IMR-90 (cell line): Measurements from ENCODE around the gene NDOR1.

Source experiments
- BHLHE40 ChIP-seq: fragments of 150-350 bp; IDR thresholded peaks from 2 replicates; pipeline ENCODE4 v1.6.1; 2016; ENCODE audit warnings: mild to moderate bottlenecking, low read depth, low read length
- TF ChIP-seq, protein P1 (sequence below): conservative IDR thresholded peaks from 2 replicates; pipeline ENCODE4 v1.5.1; 2012; ENCODE audit warnings: mild to moderate bottlenecking, low read depth, low read length, improper control_type of control experiment

DNA sequence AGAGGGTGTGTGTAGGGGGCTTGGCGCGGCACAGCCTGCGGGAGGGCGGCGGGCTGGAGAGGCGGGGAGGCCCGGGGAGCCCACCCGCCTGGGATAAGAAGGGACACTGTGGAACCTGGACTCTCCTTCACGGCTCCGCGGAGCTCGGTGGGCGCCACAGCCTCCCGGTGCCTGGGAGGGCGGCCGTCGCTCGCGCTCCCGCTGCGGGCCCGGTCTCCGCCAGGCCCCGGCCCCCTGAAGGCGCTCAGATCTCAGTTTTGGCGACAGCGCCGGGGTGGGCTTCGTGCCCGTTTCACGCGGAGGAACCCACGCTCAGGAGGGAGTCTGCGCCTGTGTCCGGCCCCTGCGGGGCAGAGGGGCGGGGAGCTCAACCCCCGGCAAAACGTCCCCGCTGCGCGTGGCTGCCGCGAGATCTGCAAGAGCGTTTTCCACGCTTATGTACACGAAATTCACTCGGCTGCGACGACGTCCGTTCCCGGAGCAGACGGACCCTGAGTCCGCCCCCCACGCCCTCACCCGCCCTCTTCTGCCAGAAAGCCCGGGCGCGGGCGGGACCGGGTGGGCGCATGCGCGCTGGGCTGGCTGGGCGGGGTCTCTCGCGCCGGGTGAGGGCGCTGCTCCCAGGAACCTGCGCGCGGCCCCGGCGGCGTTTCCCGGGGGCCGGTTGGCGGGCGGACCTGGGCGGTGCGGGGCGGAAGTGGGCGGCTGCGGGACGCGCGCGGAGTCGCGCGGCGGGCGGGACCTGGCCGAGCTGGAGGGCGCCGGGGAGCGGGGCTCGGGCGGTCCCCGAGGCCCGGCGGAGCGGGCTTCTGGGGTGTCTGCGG is 49.3 kb downstream of the NDOR1 start, which contains the start of gene NELFB:
- TF ChIP-seq, protein P1, sequence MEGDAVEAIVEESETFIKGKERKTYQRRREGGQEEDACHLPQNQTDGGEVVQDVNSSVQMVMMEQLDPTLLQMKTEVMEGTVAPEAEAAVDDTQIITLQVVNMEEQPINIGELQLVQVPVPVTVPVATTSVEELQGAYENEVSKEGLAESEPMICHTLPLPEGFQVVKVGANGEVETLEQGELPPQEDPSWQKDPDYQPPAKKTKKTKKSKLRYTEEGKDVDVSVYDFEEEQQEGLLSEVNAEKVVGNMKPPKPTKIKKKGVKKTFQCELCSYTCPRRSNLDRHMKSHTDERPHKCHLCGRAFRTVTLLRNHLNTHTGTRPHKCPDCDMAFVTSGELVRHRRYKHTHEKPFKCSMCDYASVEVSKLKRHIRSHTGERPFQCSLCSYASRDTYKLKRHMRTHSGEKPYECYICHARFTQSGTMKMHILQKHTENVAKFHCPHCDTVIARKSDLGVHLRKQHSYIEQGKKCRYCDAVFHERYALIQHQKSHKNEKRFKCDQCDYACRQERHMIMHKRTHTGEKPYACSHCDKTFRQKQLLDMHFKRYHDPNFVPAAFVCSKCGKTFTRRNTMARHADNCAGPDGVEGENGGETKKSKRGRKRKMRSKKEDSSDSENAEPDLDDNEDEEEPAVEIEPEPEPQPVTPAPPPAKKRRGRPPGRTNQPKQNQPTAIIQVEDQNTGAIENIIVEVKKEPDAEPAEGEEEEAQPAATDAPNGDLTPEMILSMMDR, result peak; percentile 17; the same call in 1 of the 2 replicates
- TF ChIP-seq BHLHE40, result no peak; the same call in 1 of the 2 replicates
